Measurements from ENCODE around the gene RAP1GDS1. TPM values are rescaled to one million over a fixed set of nuclear protein-coding genes. Genes with fewer than 3 reads are reported as not detected.
"Not testable (repeated sequence)": the region's sequence is repeated elsewhere in the genome, so short reads cannot be mapped to it uniquely, and the experiment has no call there.

The RAP1GDS1 gene
- total RNA-seq, 2 experiments from 2014 or later, result 55.8 to 57.2 TPM

DNA sequence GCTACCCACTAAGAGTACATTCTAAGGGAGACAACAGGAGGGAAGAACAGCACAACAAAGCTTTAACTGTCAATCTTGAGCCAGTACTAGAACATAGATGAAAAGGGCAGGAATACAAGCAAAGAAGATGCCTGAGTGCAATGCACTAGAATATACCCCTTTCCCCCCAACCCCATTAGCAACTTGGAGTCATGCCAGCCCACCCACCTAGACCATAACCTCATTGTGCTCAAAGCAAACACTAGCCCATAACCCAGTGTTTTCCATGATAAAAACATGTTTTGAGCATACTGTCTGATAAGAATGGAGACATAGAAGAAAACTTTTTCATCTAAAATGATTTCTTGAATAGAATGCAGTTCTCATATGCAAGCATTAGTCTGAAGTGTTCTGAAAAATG, 183.2 kb downstream of the RAP1GDS1 start:
- DNase-seq (no peak), ATAC-seq (no peak)
- H3K27ac Mint-ChIP-seq, result no peak overlapping the region
- H3K27me3 Mint-ChIP-seq, result no peaks in the 10 kb centered on the region
- H3K4me3 Mint-ChIP-seq, result no peak overlapping the region
- no peaks in the 10 kb centered on the region for H3K9me3 Mint-ChIP-seq (ENCODE audit: low read depth)
- peaks cover 36% of the 10 kb centered on the region for H3K4me1 Mint-ChIP-seq
- peaks cover 45% of the 10 kb centered on the region for H3K36me3 Mint-ChIP-seq
- CTCF ChIA-PET, result no interaction called here

DNA sequence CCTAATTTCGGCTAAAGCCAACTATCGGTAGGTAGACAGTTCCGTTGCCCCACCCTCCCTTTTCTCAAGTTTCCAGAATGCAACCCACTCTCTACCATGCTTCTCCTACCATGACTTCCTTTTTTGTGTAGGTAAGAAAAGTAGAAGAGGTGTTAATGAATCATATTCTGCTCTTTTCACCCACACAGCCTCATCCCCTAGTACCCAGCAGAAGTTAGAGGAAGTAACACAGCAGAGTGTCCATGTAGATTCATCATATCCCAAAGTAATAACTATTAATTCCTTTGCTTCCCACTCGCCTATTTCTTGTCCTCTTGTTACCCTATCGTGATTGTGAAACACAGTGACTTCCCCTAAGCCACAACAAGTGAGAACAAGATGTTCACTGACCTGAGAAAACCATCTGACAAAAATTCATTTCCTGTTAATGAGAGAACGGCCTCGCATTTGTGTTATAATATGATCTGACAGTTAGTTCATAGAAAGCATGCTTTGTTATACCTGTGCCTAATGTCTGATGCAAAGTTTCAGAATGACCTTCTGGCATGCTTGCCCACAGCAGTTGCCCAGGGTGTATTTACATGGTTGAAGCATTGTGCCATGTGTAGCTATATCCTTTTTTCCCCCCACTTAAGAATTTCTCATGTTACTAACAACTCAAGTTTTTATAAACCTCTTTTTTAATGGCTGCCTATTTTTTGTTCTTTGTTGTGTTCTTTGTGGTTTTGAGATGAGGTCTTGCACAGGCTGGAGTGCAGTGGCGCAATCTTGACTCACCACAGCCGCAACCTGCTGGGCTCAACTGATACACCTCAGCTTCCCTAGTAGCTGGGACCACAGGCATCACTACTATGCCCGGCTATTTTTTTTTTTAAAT, 185.6 kb downstream of the RAP1GDS1 start:
- DNase-seq (peak; percentile 89), ATAC-seq (peak; percentile 86)
- peak overlapping the region; percentile 94 for H3K27ac Mint-ChIP-seq
- H3K27me3 Mint-ChIP-seq, result no peaks in the 10 kb centered on the region
- H3K9me3 Mint-ChIP-seq (ENCODE audit: low read depth), result no peaks in the 10 kb centered on the region
- peak overlapping the region; percentile 58 for H3K4me3 Mint-ChIP-seq
- peaks cover 35% of the 10 kb centered on the region for H3K36me3 Mint-ChIP-seq
- peaks cover 38% of the 10 kb centered on the region for H3K4me1 Mint-ChIP-seq
- CTCF ChIA-PET, result interaction anchor here (1.8 kb wide), 1 partner anchor 17 kb away, joined by 3 read pairs; no protein-coding TSS in a partner anchor

DNA sequence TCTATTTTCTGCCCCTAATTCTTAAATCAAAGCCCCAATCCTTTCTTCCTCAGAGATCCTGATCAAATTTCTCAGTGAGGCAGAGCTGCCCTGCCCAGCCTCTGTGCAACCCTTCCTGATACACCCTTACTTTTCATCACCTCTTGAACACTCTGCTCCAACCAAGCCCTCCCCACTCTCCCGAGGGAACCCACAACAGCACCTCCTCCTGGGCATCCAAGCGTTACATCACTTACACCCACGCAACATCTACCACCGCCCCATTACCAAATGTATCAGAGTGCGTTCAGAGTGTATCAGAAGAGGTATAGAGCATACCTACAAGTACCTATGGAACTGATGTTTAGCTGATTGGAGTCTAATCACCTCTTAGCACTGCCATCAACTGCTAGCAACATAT, 186.5 kb downstream of the RAP1GDS1 start:
- H3K4me3 Mint-ChIP-seq, result peak overlapping the region; percentile 13
- H3K9me3 Mint-ChIP-seq (ENCODE audit: low read depth), result peaks cover 2% of the 10 kb centered on the region
- peak overlapping the region; percentile 94 for H3K27ac Mint-ChIP-seq
- no peaks in the 10 kb centered on the region for H3K27me3 Mint-ChIP-seq
- DNase-seq (peak; percentile 46), ATAC-seq (peak; percentile 10)
- CTCF ChIA-PET, result interaction anchor here (1.0 to 1.8 kb wide), 2 partner anchors 16 to 20 kb away, joined by 3 to 4 read pairs; no protein-coding TSS in a partner anchor
- H3K36me3 Mint-ChIP-seq, result peaks cover 29% of the 10 kb centered on the region
- peaks cover 38% of the 10 kb centered on the region for H3K4me1 Mint-ChIP-seq

DNA sequence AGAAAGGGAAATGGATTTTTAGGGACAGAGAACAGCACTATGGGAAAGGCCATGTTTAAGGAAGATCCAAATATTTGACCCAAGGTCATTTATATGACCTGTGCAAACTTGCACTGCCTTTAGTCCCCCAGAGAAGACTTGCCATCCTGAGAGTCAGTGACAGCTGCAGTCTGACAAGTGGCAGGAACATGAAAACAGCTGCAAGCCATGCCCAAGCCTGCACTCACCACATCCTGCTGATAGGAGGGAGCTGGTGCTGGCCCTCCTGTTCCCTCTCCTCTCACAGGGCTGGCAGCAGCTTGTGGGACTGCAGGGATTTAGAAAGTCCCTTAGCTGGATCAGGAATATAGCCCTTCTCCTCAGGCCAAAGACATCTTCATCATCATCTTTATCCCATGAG, 187.7 kb downstream of the RAP1GDS1 start:
- CTCF ChIA-PET, result interaction anchor here (1.6 kb wide), 1 partner anchor 297 kb away, joined by 4 read pairs; no protein-coding TSS in a partner anchor
- Mint-ChIP-seq H3K27me3 (no peaks in the 10 kb centered on the region), H3K36me3 (peaks cover 29% of the 10 kb centered on the region), H3K27ac (peak overlapping the region; percentile 61), H3K9me3 (ENCODE audit: low read depth) (peaks cover 3% of the 10 kb centered on the region), H3K4me1 (peaks cover 49% of the 10 kb centered on the region), H3K4me3 (no peak overlapping the region)
- peak; percentile 77 for DNase-seq
- ATAC-seq, result peak; percentile 38

GRCh38 chr4:98452091-98452490, 190.9 kb downstream of the RAP1GDS1 start:
- CTCF ChIA-PET, result no interaction called here
- no peak overlapping the region for H3K27ac Mint-ChIP-seq
- H3K27me3 Mint-ChIP-seq, result no peaks in the 10 kb centered on the region
- ATAC-seq, result no peak
- peaks cover 38% of the 10 kb centered on the region for H3K4me1 Mint-ChIP-seq
- no peak for DNase-seq
- peaks cover 26% of the 10 kb centered on the region for H3K36me3 Mint-ChIP-seq
- H3K4me3 Mint-ChIP-seq, result no peak overlapping the region
- peaks cover 6% of the 10 kb centered on the region for H3K9me3 Mint-ChIP-seq (ENCODE audit: low read depth)

- CTCF ChIA-PET, result interaction anchor here (1.7 kb wide), 1 partner anchor 10 kb away, joined by 5 read pairs; no protein-coding TSS in a partner anchor
- H3K4me1 Mint-ChIP-seq, result peaks cover 21% of the 10 kb centered on the region
- H3K4me3 Mint-ChIP-seq, ATAC-seq, DNase-seq, H3K27me3 Mint-ChIP-seq, H3K27ac Mint-ChIP-seq: not testable (repeated sequence)
- H3K36me3 Mint-ChIP-seq, result peaks cover 26% of the 10 kb centered on the region
- peaks cover 14% of the 10 kb centered on the region for H3K9me3 Mint-ChIP-seq (ENCODE audit: low read depth)
Observed at GRCh38 chr4:98457422-98457821, 196.2 kb downstream of the RAP1GDS1 start.

GRCh38 chr4:98461121-98461865, 200.1 kb downstream of the RAP1GDS1 start:
- H3K4me3 Mint-ChIP-seq; H3K27me3 Mint-ChIP-seq; H3K36me3 Mint-ChIP-seq; H3K4me1 Mint-ChIP-seq; ATAC-seq; H3K27ac Mint-ChIP-seq; H3K9me3 Mint-ChIP-seq (ENCODE audit: low read depth); DNase-seq: not testable (repeated sequence)
- CTCF ChIA-PET, result interaction anchor here (0.6 kb wide), 1 partner anchor 404 kb away, joined by 3 read pairs; no protein-coding TSS in a partner anchor

DNA sequence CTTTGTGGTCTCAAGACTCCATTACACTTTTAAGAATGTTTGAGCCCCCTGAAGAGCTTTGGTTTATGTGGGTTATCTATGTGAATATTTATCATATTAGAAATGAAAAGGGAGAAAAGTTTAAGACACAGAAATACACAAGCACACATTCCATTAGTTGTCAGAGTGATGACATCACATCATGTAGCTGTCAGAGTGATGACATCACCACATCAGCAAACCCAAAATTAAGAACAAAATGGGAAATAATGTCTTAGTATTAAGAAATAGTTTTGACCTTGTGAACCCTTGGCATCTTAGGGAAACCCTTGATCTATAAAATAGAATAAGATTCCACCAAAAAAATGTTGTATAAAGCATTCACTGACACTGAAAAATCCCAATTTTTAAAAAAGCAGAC, 201.3 kb downstream of the RAP1GDS1 start:
- CTCF ChIA-PET, result no interaction called here
- no peak overlapping the region for H3K4me3 Mint-ChIP-seq
- H3K36me3 Mint-ChIP-seq, result peaks cover 8% of the 10 kb centered on the region
- peaks cover 10% of the 10 kb centered on the region for H3K4me1 Mint-ChIP-seq
- ATAC-seq, result no peak
- DNase-seq, result no peak
- H3K27ac Mint-ChIP-seq, result no peak overlapping the region
- no peaks in the 10 kb centered on the region for H3K27me3 Mint-ChIP-seq
- peaks cover 9% of the 10 kb centered on the region for H3K9me3 Mint-ChIP-seq (ENCODE audit: low read depth)

DNA sequence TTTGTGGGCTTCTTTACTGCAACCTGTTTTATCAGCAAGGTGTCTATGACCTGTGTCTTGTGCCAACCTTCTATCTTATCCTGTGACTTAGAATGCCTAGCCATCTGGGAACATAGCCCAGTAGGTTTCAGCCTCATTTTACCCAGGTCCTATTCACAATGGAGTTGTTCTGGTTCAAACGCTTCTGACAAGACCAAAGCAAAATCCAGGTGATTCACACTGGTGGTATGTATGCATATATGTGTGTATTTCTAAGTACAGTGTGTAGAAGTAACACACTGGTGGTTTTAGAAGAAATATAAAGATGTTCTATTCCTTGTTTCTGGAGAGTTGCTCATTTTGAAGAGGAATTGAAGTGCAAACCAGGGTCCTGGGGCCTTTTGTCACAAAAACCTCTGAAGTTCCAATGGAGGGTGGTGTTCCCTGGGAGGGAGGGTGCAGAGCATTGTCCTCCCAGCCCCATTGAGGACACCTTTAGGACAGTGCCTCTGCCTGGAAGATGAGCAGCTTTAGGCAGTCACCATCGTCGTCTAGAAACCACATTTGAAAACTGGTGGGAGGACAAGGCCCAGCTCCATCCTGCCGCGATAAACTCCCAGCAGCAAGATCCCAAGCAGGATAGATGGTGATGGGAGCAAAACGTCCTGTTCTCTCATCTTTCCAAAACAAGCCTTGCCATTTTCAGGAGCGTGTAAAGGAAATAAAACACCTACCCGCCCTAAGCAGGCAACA, 205.8 kb downstream of the RAP1GDS1 start:
- no peak overlapping the region for H3K27ac Mint-ChIP-seq
- H3K27me3 Mint-ChIP-seq, result peaks cover 3% of the 10 kb centered on the region
- H3K36me3 Mint-ChIP-seq, result peaks cover 23% of the 10 kb centered on the region
- H3K4me3 Mint-ChIP-seq, result no peak overlapping the region
- H3K4me1 Mint-ChIP-seq, result peaks cover 28% of the 10 kb centered on the region
- peaks cover under 1% of the 10 kb centered on the region for H3K9me3 Mint-ChIP-seq (ENCODE audit: low read depth)
- ATAC-seq (no peak), DNase-seq (no peak)
- CTCF ChIA-PET, result interaction anchor here (0.7 to 3.0 kb wide), 35 partner anchors 8 to 589 kb away, joined by 3 to 11 read pairs (median 4); partner anchors contain the start of genes EIF4E, METAP1 and TSPAN5

DNA sequence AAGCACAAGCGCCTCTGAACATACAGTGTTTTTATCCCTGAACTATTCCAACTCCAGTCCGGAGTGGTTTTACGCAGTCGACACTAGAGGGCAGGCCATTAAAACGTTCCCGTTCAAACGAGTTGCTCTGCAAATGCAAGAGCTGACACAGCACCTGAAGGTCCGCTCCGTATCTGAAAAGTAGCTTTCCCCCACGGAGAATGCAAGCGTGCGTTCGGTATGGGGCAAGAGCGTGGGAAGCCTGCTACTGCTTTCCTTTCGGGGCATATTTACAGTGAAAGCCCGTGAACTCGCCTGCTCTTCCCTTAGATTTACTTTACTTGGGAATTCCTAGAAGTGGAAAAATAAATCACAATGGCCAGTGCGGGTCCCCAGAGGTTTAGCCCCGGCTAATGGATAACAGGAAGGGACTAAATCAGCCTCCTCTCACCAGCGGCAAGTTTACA, 206.5 kb downstream of the RAP1GDS1 start:
- peaks cover 32% of the 10 kb centered on the region for H3K4me1 Mint-ChIP-seq
- peaks cover 3% of the 10 kb centered on the region for H3K27me3 Mint-ChIP-seq
- DNase-seq (peak; percentile 85), ATAC-seq (peak; percentile 91)
- CTCF ChIA-PET, result interaction anchor here (0.5 to 3.0 kb wide), 46 partner anchors 9 to 589 kb away, joined by 3 to 11 read pairs (median 4); partner anchors contain the start of genes EIF4E, METAP1 and TSPAN5
- H3K36me3 Mint-ChIP-seq, result peaks cover 29% of the 10 kb centered on the region
- no peaks in the 10 kb centered on the region for H3K9me3 Mint-ChIP-seq (ENCODE audit: low read depth)
- no peak overlapping the region for H3K27ac Mint-ChIP-seq
- H3K4me3 Mint-ChIP-seq, result peak overlapping the region; percentile 52

GRCh38 chr4:98468709-98469108, 207.5 kb downstream of the RAP1GDS1 start:
- H3K4me3 Mint-ChIP-seq, result no peak overlapping the region
- peaks cover 3% of the 10 kb centered on the region for H3K27me3 Mint-ChIP-seq
- CTCF ChIA-PET, result interaction anchor here (1.1 to 3.0 kb wide), 14 partner anchors 11 to 588 kb away, joined by 3 to 11 read pairs (median 6); partner anchors contain the start of genes EIF4E, METAP1 and TSPAN5
- no peak overlapping the region for H3K27ac Mint-ChIP-seq
- DNase-seq (no peak), ATAC-seq (no peak)
- peaks cover 36% of the 10 kb centered on the region for H3K36me3 Mint-ChIP-seq
- no peaks in the 10 kb centered on the region for H3K9me3 Mint-ChIP-seq (ENCODE audit: low read depth)
- peaks cover 38% of the 10 kb centered on the region for H3K4me1 Mint-ChIP-seq

GRCh38 chr4:98469771-98470170, 208.6 kb downstream of the RAP1GDS1 start:
- H3K9me3 Mint-ChIP-seq (ENCODE audit: low read depth), result no peaks in the 10 kb centered on the region
- H3K27me3 Mint-ChIP-seq, result peaks cover 3% of the 10 kb centered on the region
- H3K4me1 Mint-ChIP-seq, result peaks cover 38% of the 10 kb centered on the region
- no peak for ATAC-seq
- peaks cover 45% of the 10 kb centered on the region for H3K36me3 Mint-ChIP-seq
- CTCF ChIA-PET, result interaction anchor here (3.0 kb wide), 1 partner anchor 587 kb away, joined by 11 read pairs; no protein-coding TSS in a partner anchor
- H3K4me3 Mint-ChIP-seq, result no peak overlapping the region
- H3K27ac Mint-ChIP-seq, result no peak overlapping the region
- DNase-seq, result no peak

Data from activated CD8-positive, alpha-beta memory T cell treated with anti-CD3 and anti-CD28 coated beads, Interleukin-2, amount 10 ng/mL, durations not matched to agents 7 days and 5 days (primary cell).